WI38 (cell line): ENCODE measurements around the gene MLANA.

Experiments used
- H3K4me3 ChIP-seq: 2 replicates; pipeline ENCODE4 v1.5.1; 2011; ENCODE audit warnings: low read depth, mild to moderate bottlenecking, control low read depth, low read length
- CTCF ChIP-seq: IDR thresholded peaks from 2 replicates; pipeline ENCODE4 v1.5.1; 2012; ENCODE audit warnings: low read depth, mild to moderate bottlenecking, control low read depth, low read length

Gene MLANA

GRCh38 chr9:5900622-5901021 lies 9.9 kb downstream of the MLANA start:
- H3K4me3 ChIP-seq = no peak overlapping the region
- TF ChIP-seq CTCF = no peak

- no peak for TF ChIP-seq CTCF
- H3K4me3 ChIP-seq = no peak overlapping the region
These were observed 11.7 kb downstream of the MLANA start for GRCh38 chr9:5902377-5902776.

- TF ChIP-seq CTCF = no peak
- no peak overlapping the region for H3K4me3 ChIP-seq
These were observed 18.2 kb downstream of the MLANA start for GRCh38 chr9:5908918-5909317.

- no peak for TF ChIP-seq CTCF
- no peak overlapping the region for H3K4me3 ChIP-seq
These were observed 19.3 kb downstream of the MLANA start for GRCh38 chr9:5909976-5910375.

- H3K4me3 ChIP-seq = no peak overlapping the region
- no peak for TF ChIP-seq CTCF
These were observed 19.8 kb downstream of the MLANA start for GRCh38 chr9:5910413-5911057.

- no peak for TF ChIP-seq CTCF
- no peak overlapping the region for H3K4me3 ChIP-seq
These were observed 24.7 kb downstream of the MLANA start for GRCh38 chr9:5915438-5915837.

- no peak overlapping the region for H3K4me3 ChIP-seq
These were observed 26.6 kb downstream of the MLANA start for GRCh38 chr9:5917273-5917672.

More at GRCh38 chr9:5917273-5917672, 26.6 kb downstream of the MLANA start:
- no peak for TF ChIP-seq CTCF
